Trophoblast cell (in vitro differentiated cells and primary cell): ENCODE data around the gene ARHGAP26.

Source experiments
- DNase-seq, 2 donors: peaks; one replicate each; pipeline ENCODE4 v3.0.0-alpha.2; 2016
- H2AFZ ChIP-seq: 2 replicates; pipeline ENCODE4 v1.6.1; 2013; ENCODE audit warnings: low read length, moderate library complexity, mild to moderate bottlenecking; ENCODE audit not compliant: insufficient read depth, poor library complexity
- H2AK5ac ChIP-seq: 2 replicates; pipeline ENCODE4 v1.6.1; 2013; ENCODE audit warnings: mild to moderate bottlenecking, low read length
- H2BK120ac ChIP-seq: 2 replicates; pipeline ENCODE4 v1.6.1; 2013; ENCODE audit warnings: low read length, mild to moderate bottlenecking, moderate library complexity; ENCODE audit not compliant: insufficient read depth, poor library complexity
- H2BK12ac ChIP-seq: 2 replicates; pipeline ENCODE4 v1.6.1; 2013; ENCODE audit warnings: mild to moderate bottlenecking, low read length, moderate library complexity
- H2BK5ac ChIP-seq: 2 replicates; pipeline ENCODE4 v1.6.1; 2013; ENCODE audit warnings: low read length, low read depth, moderate library complexity, mild to moderate bottlenecking; ENCODE audit not compliant: poor library complexity
- H3K14ac ChIP-seq: 2 replicates; pipeline ENCODE4 v1.6.1; 2013; ENCODE audit warnings: mild to moderate bottlenecking, low read length
- H3K18ac ChIP-seq: 2 replicates; pipeline ENCODE4 v1.6.1; 2013; ENCODE audit warnings: mild to moderate bottlenecking, low read length
- H3K23ac ChIP-seq: 2 replicates; pipeline ENCODE4 v1.6.1; 2013; ENCODE audit warnings: low read length
- H3K27ac ChIP-seq: 2 replicates; pipeline ENCODE4 v1.5.1; 2013; ENCODE audit warnings: low read depth, mild to moderate bottlenecking, inconsistent platforms, low read length, moderate library complexity
- H3K27me3 ChIP-seq: 2 replicates; pipeline ENCODE4 v1.6.1; 2013; ENCODE audit warnings: inconsistent platforms, mild to moderate bottlenecking, low read length, moderate library complexity; ENCODE audit not compliant: insufficient read depth
- H3K36me3 ChIP-seq, 2 experiments: 1 replicate in 1 of 2; 2 replicates in 1 of 2; pipeline ENCODE4 v1.6.1; 2013; ENCODE audit warnings: low read length in 2 of 2, mild to moderate bottlenecking in 2 of 2, moderate library complexity in 1 of 2; ENCODE audit not compliant: insufficient read depth in 2 of 2, control insufficient read depth in 1 of 2
- H3K4ac ChIP-seq: 2 replicates; pipeline ENCODE4 v1.6.1; 2013; ENCODE audit warnings: low read depth, mild to moderate bottlenecking, low read length, moderate library complexity
- H3K4me1 ChIP-seq, 2 experiments: 1 replicate in 1 of 2; 2 replicates in 1 of 2; pipeline ENCODE4 v1.6.1; 2013; ENCODE audit warnings: low read length in 2 of 2, mild to moderate bottlenecking in 2 of 2, moderate library complexity in 1 of 2; ENCODE audit not compliant: insufficient read depth in 2 of 2, control insufficient read depth in 1 of 2
- H3K4me2 ChIP-seq: 2 replicates; pipeline ENCODE4 v1.6.1; 2013; ENCODE audit warnings: inconsistent platforms, mild to moderate bottlenecking, low read length, moderate library complexity
- H3K4me3 ChIP-seq: 2 replicates; pipeline ENCODE4 v1.5.1; 2013; ENCODE audit warnings: mild to moderate bottlenecking, low read depth, low read length, inconsistent platforms
- H3K79me1 ChIP-seq: one replicate; pipeline ENCODE4 v1.6.1; 2013; ENCODE audit warnings: low read length
- H3K79me2 ChIP-seq: 2 replicates; pipeline ENCODE4 v1.6.1; 2013; ENCODE audit warnings: low read length, mild to moderate bottlenecking; ENCODE audit not compliant: control insufficient read depth, insufficient read depth, poor library complexity
- H3K9ac ChIP-seq: 2 replicates; pipeline ENCODE4 v1.6.1; 2013; ENCODE audit warnings: mild to moderate bottlenecking, low read length
- H3K9me3 ChIP-seq: 2 replicates; pipeline ENCODE4 v1.6.1; 2013; ENCODE audit warnings: low read depth, mild to moderate bottlenecking, control low read depth, inconsistent platforms, low read length; ENCODE audit not compliant: insufficient read depth
- H4K12ac ChIP-seq: 2 replicates; pipeline ENCODE4 v1.6.1; 2013; ENCODE audit warnings: low read depth, mild to moderate bottlenecking, low read length, moderate library complexity
- H4K8ac ChIP-seq: 2 replicates; pipeline ENCODE4 v1.6.1; 2013; ENCODE audit warnings: low read depth, mild to moderate bottlenecking, low read length, moderate library complexity
- H4K91ac ChIP-seq: one replicate; pipeline ENCODE4 v1.6.1; 2013; ENCODE audit warnings: low read depth, mild to moderate bottlenecking, low read length, moderate library complexity
- WGBS: extraction: QIAGEN DNeasy Blood & Tissue Kit; methylation state at CpG from one replicate; pipeline ENCODE4 v1.1.7; 2013; ENCODE audit warnings: missing lambda C conversion rate; ENCODE audit not compliant: insufficient read length, insufficient coverage; ENCODE audit errors: extremely low coverage; 5-methylcytosine and 5-hydroxymethylcytosine counted together

ARHGAP26 gene

DNA sequence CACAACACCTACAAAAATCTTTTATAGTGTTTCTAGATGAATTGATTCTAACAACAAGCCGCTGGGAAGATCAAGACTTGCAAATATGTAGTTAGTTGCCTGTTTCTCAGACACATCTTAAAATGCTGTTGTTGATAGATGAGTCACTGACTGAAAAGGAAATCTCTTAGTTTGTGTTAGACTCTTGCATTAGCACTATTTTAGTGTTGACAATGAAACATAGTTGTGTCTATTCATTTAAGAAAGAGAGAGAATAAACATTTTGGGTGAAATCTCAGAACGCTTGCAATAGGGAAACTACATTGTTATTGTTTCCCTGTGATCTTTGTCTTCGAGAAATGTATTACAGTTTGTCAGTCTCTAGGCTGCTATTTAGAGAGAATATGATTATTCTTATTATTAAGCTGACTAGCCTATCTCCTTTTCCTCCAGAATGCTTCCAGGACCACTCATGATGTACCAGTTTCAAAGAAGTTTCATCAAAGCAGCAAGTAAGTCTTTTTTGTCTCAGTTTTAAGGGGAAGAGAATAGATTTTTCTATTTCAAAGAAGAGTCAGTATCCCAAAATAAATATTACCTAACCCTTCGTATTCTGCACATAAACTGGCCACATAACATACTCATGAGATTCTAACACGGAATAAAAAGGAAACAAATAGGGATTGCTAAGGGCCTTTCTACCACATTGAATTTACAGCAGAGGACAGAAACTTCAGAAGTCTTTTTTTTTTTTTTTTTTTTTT is 285.6 kb downstream of the ARHGAP26 start:
- no peak for DNase-seq
- Histone ChIP-seq H3K4me2 (no peak overlapping the region), H4K12ac (no peak overlapping the region), H2BK12ac (no peak overlapping the region), H2BK120ac (no peak overlapping the region), H4K8ac (no peak overlapping the region), H2AFZ (no peak overlapping the region), H3K23ac (no peak overlapping the region), H3K4me3 (no peak overlapping the region), H3K9me3 (no peaks in the 10 kb centered on the region), H3K27ac (no peak overlapping the region), H3K27me3 (no peaks in the 10 kb centered on the region), H2BK5ac (no peak overlapping the region), H3K4me1 (peaks cover 2 to 5% of the 10 kb centered on the region in 2 experiments), H2AK5ac (no peak overlapping the region), H3K79me1 (no peaks in the 10 kb centered on the region), H3K4ac (no peak overlapping the region), H3K18ac (no peak overlapping the region), H3K14ac (no peak overlapping the region), H3K9ac (no peak overlapping the region), H3K36me3 (no peaks in the 10 kb centered on the region), H4K91ac (no peak overlapping the region), H3K79me2 (no peaks in the 10 kb centered on the region)
- WGBS: no CpG with 5 or more reads among the region's 5 CpGs

DNA sequence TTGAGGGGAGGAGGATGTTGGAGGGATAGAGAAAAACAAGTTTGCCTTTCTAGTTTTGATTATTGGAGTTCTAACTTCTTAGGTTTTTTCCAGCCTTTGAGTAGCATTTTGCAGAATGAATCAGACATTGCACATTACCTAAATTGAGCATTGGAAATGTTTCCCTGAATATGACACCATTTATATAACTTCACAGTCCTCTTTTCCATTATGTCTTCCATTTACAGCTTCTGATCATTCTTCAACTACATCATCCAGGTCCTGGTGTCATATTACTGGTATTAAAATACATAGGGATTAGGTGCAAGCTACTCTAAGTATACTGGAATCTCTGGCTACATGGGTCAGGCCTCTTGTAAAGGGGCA is 286.1 kb downstream of the ARHGAP26 start:
- Histone ChIP-seq H3K4me3 (no peak overlapping the region), H3K79me1 (no peaks in the 10 kb centered on the region), H3K9ac (no peak overlapping the region), H3K18ac (no peak overlapping the region), H2BK12ac (no peak overlapping the region), H3K14ac (no peak overlapping the region), H3K79me2 (no peaks in the 10 kb centered on the region), H3K4ac (no peak overlapping the region), H3K4me2 (no peak overlapping the region), H3K23ac (no peak overlapping the region), H2BK5ac (no peak overlapping the region), H2BK120ac (no peak overlapping the region), H4K8ac (no peak overlapping the region), H3K27me3 (no peaks in the 10 kb centered on the region), H3K27ac (no peak overlapping the region), H3K36me3 (no peaks in the 10 kb centered on the region), H3K9me3 (no peaks in the 10 kb centered on the region), H4K12ac (no peak overlapping the region), H2AFZ (no peak overlapping the region), H4K91ac (no peak overlapping the region), H2AK5ac (no peak overlapping the region), H3K4me1 (peaks cover 1 to 4% of the 10 kb centered on the region in 2 experiments)
- DNase-seq: no peak

DNA sequence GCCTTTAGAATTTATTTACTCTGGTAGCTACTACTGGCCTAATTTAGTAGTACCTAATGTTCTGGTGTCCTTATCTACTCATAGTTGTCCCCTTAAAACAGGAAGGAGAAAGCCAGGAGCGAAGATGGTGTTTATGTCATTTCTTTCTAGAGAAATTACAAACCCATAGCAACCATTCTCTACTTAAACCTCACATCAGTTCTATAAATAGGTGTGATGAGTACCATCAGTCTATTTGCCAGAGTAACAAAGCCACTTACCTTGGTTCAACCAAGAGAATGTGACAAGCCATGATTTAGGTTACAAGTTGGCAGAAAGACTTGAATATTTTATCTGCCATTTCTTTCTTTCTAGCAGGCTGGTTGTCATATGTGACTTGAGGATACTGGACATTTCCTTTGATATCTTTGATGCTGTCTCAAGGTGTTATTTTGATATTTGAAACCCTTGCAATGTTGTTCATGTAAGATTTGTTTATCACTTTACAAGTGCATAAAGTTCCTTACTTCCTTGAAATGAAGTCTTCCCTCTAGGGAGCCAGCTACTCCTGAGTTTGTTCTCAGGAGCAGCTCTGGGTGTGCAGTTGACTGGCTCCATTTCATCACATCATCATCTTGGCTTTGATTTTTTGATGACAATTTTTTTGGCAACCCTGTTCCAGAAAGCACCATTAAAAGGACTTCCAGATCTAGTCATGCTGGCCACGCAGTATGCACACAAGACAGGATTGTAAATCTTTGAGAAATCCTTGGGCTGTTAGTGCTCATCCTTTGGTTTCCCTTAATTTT is 286.8 kb downstream of the ARHGAP26 start:
- WGBS: no CpG with 5 or more reads among the region's 2 CpGs
- Histone ChIP-seq H3K9me3 (no peaks in the 10 kb centered on the region), H3K4me1 (no peaks in the 10 kb centered on the region), H3K23ac (no peak overlapping the region), H2AK5ac (no peak overlapping the region), H2AFZ (no peak overlapping the region), H4K8ac (no peak overlapping the region), H2BK120ac (no peak overlapping the region), H3K14ac (no peak overlapping the region), H4K12ac (no peak overlapping the region), H4K91ac (no peak overlapping the region), H3K4ac (no peak overlapping the region), H3K79me2 (no peaks in the 10 kb centered on the region), H3K27ac (no peak overlapping the region), H2BK5ac (no peak overlapping the region), H3K18ac (no peak overlapping the region), H3K79me1 (no peaks in the 10 kb centered on the region), H3K36me3 (no peaks in the 10 kb centered on the region), H3K27me3 (no peaks in the 10 kb centered on the region), H3K4me3 (no peak overlapping the region), H3K9ac (no peak overlapping the region), H2BK12ac (no peak overlapping the region), H3K4me2 (no peak overlapping the region)
- no peak for DNase-seq

DNA sequence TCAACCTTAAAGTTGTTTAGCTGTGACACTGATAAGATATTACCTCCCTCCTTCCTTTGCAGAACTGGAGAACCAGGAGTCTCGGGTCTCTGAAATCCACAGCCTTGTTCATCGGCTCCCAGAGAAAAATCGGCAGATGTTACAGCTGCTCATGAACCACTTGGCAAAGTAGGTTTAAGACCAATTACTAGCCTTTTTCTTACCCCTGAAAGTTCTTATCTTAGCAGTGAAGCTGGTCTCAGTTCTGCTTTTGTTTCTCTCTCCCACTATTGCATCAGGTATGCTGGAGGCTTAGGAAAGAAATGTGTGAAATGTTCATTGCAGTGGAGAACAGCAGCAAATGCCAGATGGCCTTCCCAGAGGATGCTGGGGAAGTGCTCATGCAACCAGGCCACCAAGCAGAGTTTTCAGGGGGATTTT is 287.4 kb downstream of the ARHGAP26 start:
- no peak overlapping the region for H2AFZ ChIP-seq
- no peak overlapping the region for H4K12ac ChIP-seq
- no peak overlapping the region for H2AK5ac ChIP-seq
- H3K79me2 ChIP-seq: no peaks in the 10 kb centered on the region
- no peaks in the 10 kb centered on the region for H3K79me1 ChIP-seq
- H3K4me2 ChIP-seq: no peak overlapping the region
- no peak overlapping the region for H2BK5ac ChIP-seq
- H3K9me3 ChIP-seq: no peaks in the 10 kb centered on the region
- no peak overlapping the region for H3K18ac ChIP-seq
- no peaks in the 10 kb centered on the region for H3K27me3 ChIP-seq
- H3K4me1 ChIP-seq: no peaks in the 10 kb centered on the region
- H3K14ac ChIP-seq: no peak overlapping the region
- no peak overlapping the region for H3K23ac ChIP-seq
- no peak overlapping the region for H3K4ac ChIP-seq
- H2BK120ac ChIP-seq: no peak overlapping the region
- no peak overlapping the region for H3K9ac ChIP-seq
- no peak overlapping the region for H4K91ac ChIP-seq
- no CpG with 5 or more reads among the region's 3 CpGs for WGBS
- no peaks in the 10 kb centered on the region for H3K36me3 ChIP-seq
- H4K8ac ChIP-seq: no peak overlapping the region
- H3K4me3 ChIP-seq: no peak overlapping the region
- no peak overlapping the region for H2BK12ac ChIP-seq
- H3K27ac ChIP-seq: no peak overlapping the region
- peak in 1 of 2 donors; percentile 43 for DNase-seq
